Measurements from ENCODE around the gene RXRB.

GRCh38 chr6:33171016-33171879, 29.2 kb downstream of the RXRB start:
- TF ChIP-seq CTCF (IDR thresholded peaks at IDR 0.05; ENCODE audit: insufficient read depth, low read length), result no peak
- no peak for TF ChIP-seq REST (IDR thresholded peaks at IDR 0.05; ENCODE audit: insufficient replicate concordance, low read depth)
- no peak for TF ChIP-seq POLR2AphosphoS5 (IDR thresholded peaks at IDR 0.05; ENCODE audit: low read depth)
- no peak for TF ChIP-seq GABPA (IDR thresholded peaks at IDR 0.05; ENCODE audit: low read depth)
- TF ChIP-seq SPI1 (IDR thresholded peaks at IDR 0.05; ENCODE audit: borderline replicate concordance, low read depth), result no peak

Data from HL-60 (cell line).